Measurements from ENCODE around the gene OTOGL.

The OTOGL gene

GRCh38 chr12:80316222-80316621 is 216.9 kb downstream of the OTOGL start:
- no peak for DNase-seq (ENCODE audit: extremely low spot score)
- CTCF ChIA-PET: no interaction called here
- POLR2A ChIA-PET: no interaction called here
- TF ChIP-seq FOXK2 (IDR thresholded peaks at IDR 0.05) (no peak), PKNOX1 (IDR thresholded peaks at IDR 0.05) (no peak), NFRKB (IDR thresholded peaks at IDR 0.05) (no peak), FOXA1 (IDR thresholded peaks at IDR 0.05) (no peak), SUZ12 (IDR thresholded peaks at IDR 0.05) (no peak), ELF4 (IDR thresholded peaks at IDR 0.05) (no peak), BHLHE40 (IDR thresholded peaks at IDR 0.05; ENCODE audit: borderline replicate concordance) (no peak), LEF1 (IDR thresholded peaks at IDR 0.05; ENCODE audit: borderline replicate concordance) (no peak), ARNT (IDR thresholded peaks at IDR 0.05) (no peak), SP1 (IDR thresholded peaks at IDR 0.05) (no peak), FOXM1 (IDR thresholded peaks at IDR 0.05; ENCODE audit: borderline replicate concordance) (no peak), ZNF384 (IDR thresholded peaks at IDR 0.05) (no peak), TARDBP (IDR thresholded peaks at IDR 0.05) (no peak), HDGF (IDR thresholded peaks at IDR 0.05; ENCODE audit: borderline replicate concordance) (no peak), CTBP1 (IDR thresholded peaks at IDR 0.05; ENCODE audit: borderline replicate concordance) (no peak), L3MBTL2 (conservative IDR thresholded peaks at IDR 0.05) (no peak)

- TF ChIP-seq HDGF (IDR thresholded peaks at IDR 0.05; ENCODE audit: borderline replicate concordance): no peak
- no peak for TF ChIP-seq NFRKB (IDR thresholded peaks at IDR 0.05)
- no peak for TF ChIP-seq CTBP1 (IDR thresholded peaks at IDR 0.05; ENCODE audit: borderline replicate concordance)
- no peak for TF ChIP-seq TARDBP (IDR thresholded peaks at IDR 0.05)
- no peak for TF ChIP-seq SP1 (IDR thresholded peaks at IDR 0.05)
- TF ChIP-seq FOXA1 (IDR thresholded peaks at IDR 0.05): no peak
- TF ChIP-seq SUZ12 (IDR thresholded peaks at IDR 0.05): no peak
- no peak for TF ChIP-seq FOXM1 (IDR thresholded peaks at IDR 0.05; ENCODE audit: borderline replicate concordance)
- TF ChIP-seq LEF1 (IDR thresholded peaks at IDR 0.05; ENCODE audit: borderline replicate concordance): no peak
- TF ChIP-seq BHLHE40 (IDR thresholded peaks at IDR 0.05; ENCODE audit: borderline replicate concordance): no peak
- TF ChIP-seq ELF4 (IDR thresholded peaks at IDR 0.05): no peak
- TF ChIP-seq ARNT (IDR thresholded peaks at IDR 0.05): no peak
- TF ChIP-seq ZNF384 (IDR thresholded peaks at IDR 0.05): no peak
- TF ChIP-seq PKNOX1 (IDR thresholded peaks at IDR 0.05): no peak
- TF ChIP-seq FOXK2 (IDR thresholded peaks at IDR 0.05): no peak
- no peak for TF ChIP-seq L3MBTL2 (conservative IDR thresholded peaks at IDR 0.05)
- CTCF ChIA-PET: no interaction called here
- POLR2A ChIA-PET: no interaction called here
- DNase-seq (ENCODE audit: extremely low spot score): no peak
Observed at GRCh38 chr12:80317307-80317706, 218.0 kb downstream of the OTOGL start.

- TF ChIP-seq L3MBTL2 (conservative IDR thresholded peaks at IDR 0.05) (no peak), ELF4 (IDR thresholded peaks at IDR 0.05) (no peak)
- no peak for DNase-seq (ENCODE audit: extremely low spot score)
- CTCF ChIA-PET: no interaction called here
- POLR2A ChIA-PET: no interaction called here
Observed at GRCh38 chr12:80317899-80318298, 218.6 kb downstream of the OTOGL start.

- TF ChIP-seq PKNOX1 (IDR thresholded peaks at IDR 0.05) (no peak), BHLHE40 (IDR thresholded peaks at IDR 0.05; ENCODE audit: borderline replicate concordance) (no peak), SP1 (IDR thresholded peaks at IDR 0.05) (no peak), L3MBTL2 (conservative IDR thresholded peaks at IDR 0.05) (no peak), SUZ12 (IDR thresholded peaks at IDR 0.05) (no peak), ARNT (IDR thresholded peaks at IDR 0.05) (no peak), TARDBP (IDR thresholded peaks at IDR 0.05) (no peak), FOXA1 (IDR thresholded peaks at IDR 0.05) (no peak), FOXM1 (IDR thresholded peaks at IDR 0.05; ENCODE audit: borderline replicate concordance) (no peak), NFRKB (IDR thresholded peaks at IDR 0.05) (no peak), HDGF (IDR thresholded peaks at IDR 0.05; ENCODE audit: borderline replicate concordance) (no peak), LEF1 (IDR thresholded peaks at IDR 0.05; ENCODE audit: borderline replicate concordance) (no peak), FOXK2 (IDR thresholded peaks at IDR 0.05) (no peak), ZNF384 (IDR thresholded peaks at IDR 0.05) (no peak), CTBP1 (IDR thresholded peaks at IDR 0.05; ENCODE audit: borderline replicate concordance) (no peak), ELF4 (IDR thresholded peaks at IDR 0.05) (no peak)
- CTCF ChIA-PET: no interaction called here
Observed at GRCh38 chr12:80320121-80320678, 220.9 kb downstream of the OTOGL start.

GRCh38 chr12:80321653-80322052 is 222.3 kb downstream of the OTOGL start:
- DNase-seq (ENCODE audit: extremely low spot score): no peak
- ChIA-PET CTCF (no interaction called here), POLR2A (no interaction called here)
- TF ChIP-seq L3MBTL2 (conservative IDR thresholded peaks at IDR 0.05): no peak
- TF ChIP-seq FOXM1 (IDR thresholded peaks at IDR 0.05; ENCODE audit: borderline replicate concordance): no peak
- TF ChIP-seq HDGF (IDR thresholded peaks at IDR 0.05; ENCODE audit: borderline replicate concordance): no peak
- TF ChIP-seq ELF4 (IDR thresholded peaks at IDR 0.05): no peak
- no peak for TF ChIP-seq NFRKB (IDR thresholded peaks at IDR 0.05)
- TF ChIP-seq ARNT (IDR thresholded peaks at IDR 0.05): no peak
- TF ChIP-seq SUZ12 (IDR thresholded peaks at IDR 0.05): no peak
- no peak for TF ChIP-seq PKNOX1 (IDR thresholded peaks at IDR 0.05)
- no peak for TF ChIP-seq BHLHE40 (IDR thresholded peaks at IDR 0.05; ENCODE audit: borderline replicate concordance)
- TF ChIP-seq ZNF384 (IDR thresholded peaks at IDR 0.05): no peak
- TF ChIP-seq CTBP1 (IDR thresholded peaks at IDR 0.05; ENCODE audit: borderline replicate concordance): no peak
- TF ChIP-seq TARDBP (IDR thresholded peaks at IDR 0.05): no peak
- TF ChIP-seq FOXA1 (IDR thresholded peaks at IDR 0.05): no peak
- TF ChIP-seq FOXK2 (IDR thresholded peaks at IDR 0.05): no peak
- no peak for TF ChIP-seq LEF1 (IDR thresholded peaks at IDR 0.05; ENCODE audit: borderline replicate concordance)
- TF ChIP-seq SP1 (IDR thresholded peaks at IDR 0.05): no peak

More at GRCh38 chr12:80320121-80320678, 220.9 kb downstream of the OTOGL start:
- no peak for DNase-seq (ENCODE audit: extremely low spot score)
- POLR2A ChIA-PET: no interaction called here

Measured in HEK293T (cell line).